AML-193 (cell line): ENCODE data around the gene NCKAP5L.
"Not testable (repeated sequence)": the region's sequence is repeated elsewhere in the genome, so short reads cannot be mapped to it uniquely, and the experiment has no call there.

ENCODE experiments used
- DNase-seq, 2 experiments: peaks; one replicate each; lab custom pipeline; 2025; lab: John Stamatoyannopoulos, UW

NCKAP5L gene

DNA sequence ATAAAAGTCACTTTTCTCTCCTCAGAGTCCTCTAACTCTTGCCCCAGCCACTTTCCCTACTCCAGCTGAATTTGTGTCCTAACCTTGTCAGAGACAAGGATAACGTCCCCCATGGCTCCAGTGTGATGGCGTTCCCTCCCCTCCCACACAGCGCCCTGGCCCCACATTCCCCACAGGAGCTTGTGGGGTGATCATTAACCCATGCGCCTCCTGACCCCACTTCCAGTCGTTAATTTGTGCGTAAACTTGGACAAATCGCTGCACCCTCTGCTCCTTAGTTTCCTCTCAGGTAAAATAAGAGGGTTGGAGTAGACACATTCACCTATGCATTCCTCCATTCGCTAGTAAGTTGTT, 37.5 kb upstream of the NCKAP5L start:
- DNase-seq: no peak

DNA sequence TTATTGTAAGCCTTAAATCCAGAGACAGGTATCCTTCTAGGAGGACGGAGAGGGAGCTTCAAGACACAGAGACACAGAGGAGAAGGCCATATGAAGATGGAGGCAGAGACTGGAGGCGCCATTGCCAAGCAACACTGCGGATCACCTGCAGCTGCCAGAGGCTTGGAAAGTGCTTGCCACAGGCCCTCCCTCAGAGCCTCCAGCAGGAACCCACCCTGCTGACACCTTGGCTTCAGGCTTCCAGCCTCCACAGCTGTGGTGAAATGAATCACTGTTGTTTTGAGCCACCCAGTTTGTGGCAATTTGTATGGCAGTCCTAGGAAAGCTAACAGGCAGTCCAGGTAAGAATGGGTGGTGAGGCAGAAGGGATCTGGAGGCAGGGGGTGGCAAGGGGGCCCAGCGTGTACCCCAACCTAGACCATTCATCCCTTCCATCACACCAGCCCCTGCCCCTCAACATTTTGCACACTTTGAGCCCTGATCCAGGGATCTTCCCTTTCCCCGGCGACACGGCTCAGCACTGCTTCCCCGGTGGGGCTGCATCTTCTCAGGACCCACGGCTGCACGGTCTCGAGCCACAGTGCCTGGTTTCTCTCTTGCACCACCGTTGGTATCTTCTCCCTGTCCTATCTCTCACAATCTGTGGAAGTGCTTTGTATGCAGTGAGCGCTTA, 37.0 kb upstream of the NCKAP5L start:
- DNase-seq: no peak

DNA sequence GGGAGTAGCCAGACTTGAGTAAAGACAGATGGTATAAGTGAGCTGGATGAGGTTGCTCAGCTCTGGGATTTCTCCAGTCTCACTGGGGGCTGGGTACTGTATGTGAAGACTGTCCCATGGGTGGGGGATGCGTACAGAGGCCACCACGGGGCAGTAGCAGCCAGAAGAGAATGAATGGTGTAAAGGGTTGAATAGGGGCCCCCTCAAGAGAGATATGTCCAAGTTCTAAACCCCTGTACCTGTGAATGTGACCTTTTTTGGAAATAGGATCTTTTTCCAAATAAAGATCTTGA, 36.5 kb upstream of the NCKAP5L start:
- no peak for DNase-seq

DNA sequence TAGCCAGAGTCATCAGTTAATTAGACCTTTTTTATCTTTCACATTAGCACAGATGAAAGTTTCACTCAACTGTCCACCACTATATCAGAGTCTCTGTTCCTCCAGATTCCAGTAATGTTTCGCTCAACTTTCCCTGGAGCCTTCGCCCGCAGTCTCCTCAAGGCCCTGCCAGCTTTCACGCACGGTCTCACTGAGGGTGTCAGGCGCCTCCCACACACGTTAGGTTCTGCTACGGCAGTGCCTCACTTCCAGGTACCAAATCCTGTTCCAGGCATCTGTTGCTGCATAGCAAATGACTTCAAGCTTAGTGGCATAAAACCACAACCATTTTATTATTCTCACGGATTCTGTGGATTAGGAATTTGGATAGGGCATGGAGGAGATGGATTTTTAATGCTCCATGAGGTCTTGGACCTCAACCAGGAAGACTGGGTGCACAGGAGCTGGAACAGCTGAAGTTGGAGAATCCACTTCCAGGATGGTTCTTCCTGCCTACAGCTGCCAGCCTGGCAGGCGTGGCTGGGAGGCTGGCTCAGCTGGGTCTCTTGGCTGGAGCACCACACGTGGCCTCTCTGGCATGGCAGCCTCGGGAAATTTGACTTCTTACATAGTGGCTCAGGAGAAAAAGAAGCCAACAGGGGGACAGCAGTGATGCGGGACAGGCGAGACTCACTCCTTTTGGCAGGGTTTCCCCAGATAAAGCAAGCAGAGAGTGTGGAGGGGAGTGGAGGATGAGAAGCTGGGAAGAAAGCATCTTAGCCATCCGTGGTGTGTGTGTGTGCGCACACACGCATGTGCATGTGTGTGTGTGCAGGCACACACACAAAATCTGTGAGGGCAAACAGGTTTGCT, 36.0 kb upstream of the NCKAP5L start:
- no peak for DNase-seq

DNA sequence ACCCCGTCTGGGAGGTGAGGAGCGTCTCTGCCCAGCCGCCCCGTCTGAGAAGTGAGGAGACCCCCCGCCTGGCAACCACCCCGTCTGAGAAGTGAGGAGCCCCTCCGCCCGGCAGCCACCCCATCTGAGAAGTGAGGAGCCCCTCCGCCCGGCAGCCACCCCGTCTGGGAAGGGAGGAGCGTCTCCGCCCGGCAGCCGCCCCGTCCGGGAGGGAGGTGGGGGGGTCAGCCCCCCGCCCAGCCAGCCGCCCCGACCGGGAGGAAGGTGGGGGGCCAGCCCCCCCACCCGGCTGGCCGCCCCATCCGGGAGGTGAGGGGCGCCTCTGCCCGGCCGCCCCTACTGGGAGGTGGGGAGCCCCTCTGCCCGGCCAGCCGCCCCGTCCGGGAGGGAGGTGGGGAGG, 32.7 kb upstream of the NCKAP5L start:
- not testable (repeated sequence) for DNase-seq

DNA sequence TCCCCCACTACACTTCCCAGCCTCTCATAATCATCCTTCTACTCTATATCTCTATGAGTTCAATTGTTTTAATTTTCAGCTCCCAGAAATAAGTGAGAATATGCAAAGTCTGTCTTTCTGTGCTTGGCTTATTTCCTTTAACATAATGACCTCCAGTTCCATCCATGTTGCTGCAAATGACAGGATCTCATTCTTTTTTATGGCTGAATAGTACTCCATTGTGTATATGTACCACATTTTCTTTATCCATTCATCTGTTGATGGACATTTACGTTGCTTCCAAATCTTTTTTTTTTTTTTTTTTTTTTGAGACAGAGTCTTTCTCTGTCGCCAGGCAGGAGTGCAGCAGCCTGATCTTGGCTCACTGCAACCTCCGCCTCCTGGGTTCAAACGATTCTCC, 27.7 kb upstream of the NCKAP5L start:
- DNase-seq: not testable (repeated sequence)

DNA sequence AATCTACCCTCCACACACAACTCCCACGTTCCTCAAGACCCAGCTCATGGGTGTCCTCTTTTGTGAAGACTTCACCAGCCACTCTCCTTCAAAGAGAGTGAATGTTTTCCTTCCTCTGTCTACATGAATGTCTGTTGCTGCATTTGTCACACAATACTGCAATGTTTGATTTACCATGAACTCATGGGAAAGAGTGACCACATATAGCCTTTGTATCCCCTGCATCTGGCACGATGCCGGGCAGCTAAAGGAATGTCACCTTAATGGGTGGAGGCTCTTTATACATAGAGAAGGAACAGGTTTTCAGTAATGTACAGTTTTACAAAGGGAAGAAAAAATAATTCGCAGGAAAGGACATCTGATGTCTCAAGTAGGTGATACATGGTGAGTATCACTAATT, 26.8 kb upstream of the NCKAP5L start:
- DNase-seq: no peak

DNA sequence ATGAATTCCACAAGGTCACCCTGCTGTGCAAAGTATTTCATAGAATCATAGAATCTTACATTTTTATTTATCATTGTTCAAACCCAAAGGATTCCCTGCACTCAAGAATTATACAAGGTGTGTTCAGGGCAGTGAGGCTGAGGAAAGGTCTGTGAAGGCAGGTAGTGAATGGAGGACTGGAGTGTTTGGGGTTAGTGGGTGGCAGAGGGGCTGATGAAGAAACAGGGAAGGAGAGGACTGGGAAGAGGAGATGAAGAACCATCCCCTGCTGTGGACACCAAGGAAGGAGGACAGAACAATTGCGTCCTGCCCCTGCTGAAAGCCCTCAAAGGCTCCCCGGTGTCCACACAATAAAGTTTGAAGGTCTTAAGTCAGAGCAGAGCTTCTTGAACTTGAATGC, 25.5 kb upstream of the NCKAP5L start:
- no peak for DNase-seq

DNA sequence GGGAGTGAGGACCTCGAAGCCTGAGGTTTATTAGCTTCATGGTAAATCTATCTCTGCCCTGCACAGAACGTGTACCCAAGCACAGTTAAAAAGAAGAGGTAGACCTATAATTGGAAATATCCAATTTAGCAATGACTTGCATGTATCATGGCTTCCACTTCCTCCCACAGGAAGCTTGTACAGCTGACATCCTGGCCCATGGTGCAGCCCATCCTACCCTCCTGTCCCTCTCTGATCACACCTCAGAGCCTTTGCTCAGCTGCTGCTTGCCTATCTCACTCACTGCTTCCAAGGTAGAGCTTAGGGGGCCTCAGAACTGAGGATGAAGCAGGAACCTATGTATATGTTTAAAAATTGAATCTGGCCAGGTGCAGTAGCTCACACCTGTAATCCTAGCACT, 18.9 kb upstream of the NCKAP5L start:
- no peak for DNase-seq

DNA sequence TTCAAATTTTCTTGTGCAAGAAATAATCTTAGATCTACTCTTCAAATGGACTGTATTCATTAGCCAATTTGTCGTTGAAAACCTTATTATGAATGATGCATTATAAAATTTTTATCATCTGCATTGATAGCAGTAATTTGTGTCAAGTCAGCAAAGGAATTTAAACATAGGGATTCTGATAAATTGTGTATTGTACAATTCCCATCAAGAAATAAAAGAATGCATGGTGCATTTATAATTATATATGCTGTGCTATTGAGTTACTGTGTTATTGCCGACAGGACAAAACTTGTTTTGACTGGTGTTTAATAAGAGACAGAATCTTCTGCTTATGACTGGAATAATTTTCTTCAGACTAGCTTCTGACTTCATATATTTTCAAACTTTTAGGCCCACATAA, 17.8 kb upstream of the NCKAP5L start:
- DNase-seq: no peak

DNA sequence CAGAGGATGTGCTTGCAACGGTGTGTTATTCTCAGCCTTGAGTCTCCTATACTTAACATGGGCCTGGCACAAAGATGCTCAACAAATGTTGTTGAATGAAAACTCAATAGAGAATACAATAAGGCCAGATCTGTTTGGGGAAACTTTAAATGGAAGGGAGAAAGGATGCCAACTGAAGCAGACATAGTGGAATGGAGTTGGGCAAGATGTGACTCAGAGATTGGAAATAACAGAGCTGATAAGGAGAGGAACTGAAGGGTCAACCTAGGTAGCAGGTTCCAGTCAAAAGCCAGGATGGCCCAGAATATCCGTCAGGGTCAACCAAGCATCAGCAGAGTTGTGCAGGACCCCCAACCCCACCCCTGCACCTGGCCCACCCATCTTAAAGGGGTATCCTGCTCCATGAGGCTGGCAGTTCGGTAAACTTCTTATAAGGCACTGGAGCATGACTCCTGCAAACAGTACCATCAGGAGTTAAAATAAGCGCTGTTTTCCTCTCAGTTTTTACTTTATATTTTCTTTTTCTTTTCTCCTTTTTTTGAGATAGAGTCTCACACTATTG, 15.7 kb upstream of the NCKAP5L start:
- no peak for DNase-seq

DNA sequence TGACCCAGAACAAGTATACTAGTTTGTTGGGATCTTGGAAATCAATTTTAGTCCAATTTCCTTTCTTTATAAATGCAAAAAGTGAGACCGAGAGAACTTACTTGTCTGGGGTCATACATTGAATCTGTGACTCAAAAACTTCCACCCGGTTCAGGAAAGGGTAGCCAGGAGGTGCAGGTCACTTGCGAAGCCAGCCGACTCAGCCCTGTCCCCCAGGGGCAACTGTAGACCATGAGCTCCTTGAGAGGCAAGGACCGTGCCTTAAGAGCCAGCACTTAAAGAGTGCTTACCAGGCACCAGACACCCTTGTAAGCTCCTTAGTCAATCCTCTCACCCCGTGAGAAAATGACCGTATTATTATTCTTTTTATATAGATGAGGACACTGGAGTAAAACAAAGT, 15.2 kb upstream of the NCKAP5L start:
- DNase-seq: no peak

DNA sequence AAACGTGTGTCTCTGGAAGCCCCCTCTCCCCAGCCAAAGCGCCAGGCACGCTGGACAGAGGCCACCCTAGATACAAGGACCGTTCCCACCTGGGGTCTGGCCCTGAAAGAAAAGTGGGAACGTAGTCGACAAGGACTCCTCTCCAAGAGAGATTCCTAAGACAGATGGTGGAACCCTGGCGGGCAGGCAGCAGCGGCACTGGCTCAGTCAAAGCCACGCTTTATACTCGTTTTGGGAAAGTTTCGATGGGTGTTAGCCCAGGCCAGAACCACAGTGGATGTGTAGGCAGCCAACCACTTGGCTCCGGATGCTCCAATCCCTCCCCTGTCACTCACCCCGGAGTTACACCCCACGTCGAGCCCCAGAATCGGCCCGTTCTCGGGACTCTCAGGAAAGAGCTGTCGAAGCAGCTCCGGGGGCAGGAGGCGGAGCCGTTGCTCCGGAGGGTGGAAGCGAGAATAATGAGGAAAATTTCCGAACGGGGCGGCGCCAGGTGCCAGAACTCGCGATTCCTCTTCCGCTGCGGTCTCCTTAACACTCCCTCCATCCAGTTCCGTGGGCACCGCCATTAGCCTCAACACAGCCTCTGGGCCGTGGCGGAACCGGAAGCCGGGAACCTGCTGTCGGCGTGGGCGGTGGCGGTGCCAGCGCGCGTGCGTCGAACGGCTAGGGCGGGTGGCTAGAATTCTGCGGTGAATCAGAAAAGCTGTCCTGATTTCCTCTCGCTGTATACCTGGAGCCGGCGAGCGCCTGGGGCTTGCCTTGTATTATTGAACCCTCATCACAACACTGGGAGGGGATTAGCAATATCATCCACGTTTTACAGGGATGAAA, 14.5 kb upstream of the NCKAP5L start, which contains the start of gene BCDIN3D:
TSS of gene BCDIN3D (minus strand) at position 588 of the 834 bp plus-strand sequence. CDS start at position 569, 19 bp downstream.
- peak; percentile 78 to 84 for DNase-seq

DNA sequence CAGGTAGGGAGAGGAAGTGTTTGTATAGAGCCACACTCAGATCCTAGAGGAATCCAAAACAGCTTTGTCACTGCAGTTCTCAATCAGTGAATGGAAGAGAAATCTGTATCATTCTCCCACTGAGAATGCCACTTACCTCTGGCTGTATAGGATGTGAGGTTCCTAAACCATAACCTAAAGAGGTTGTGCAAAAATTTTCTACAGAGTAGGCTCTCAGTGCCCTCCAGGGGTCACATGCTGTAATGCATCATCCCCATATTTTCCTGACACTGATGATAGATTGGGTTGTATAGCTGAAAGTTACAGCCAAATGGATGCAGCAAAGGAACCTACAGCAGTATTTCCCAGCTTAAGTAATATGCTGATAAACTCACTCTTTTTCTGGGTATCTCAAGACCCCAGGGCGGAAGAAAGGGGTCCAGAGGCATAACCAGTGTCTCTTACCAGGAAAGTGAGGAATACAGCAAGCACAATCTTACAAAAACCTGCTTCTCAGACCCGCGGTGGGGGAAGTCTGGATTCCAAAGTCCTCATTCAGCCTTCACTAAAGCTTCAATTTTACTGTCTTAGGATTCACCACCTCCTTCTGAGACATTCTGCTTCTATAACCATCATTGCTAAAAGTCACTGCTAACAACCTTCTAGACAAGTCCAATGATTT, 10.9 kb upstream of the NCKAP5L start:
- peak; percentile 65 to 72 for DNase-seq

DNA sequence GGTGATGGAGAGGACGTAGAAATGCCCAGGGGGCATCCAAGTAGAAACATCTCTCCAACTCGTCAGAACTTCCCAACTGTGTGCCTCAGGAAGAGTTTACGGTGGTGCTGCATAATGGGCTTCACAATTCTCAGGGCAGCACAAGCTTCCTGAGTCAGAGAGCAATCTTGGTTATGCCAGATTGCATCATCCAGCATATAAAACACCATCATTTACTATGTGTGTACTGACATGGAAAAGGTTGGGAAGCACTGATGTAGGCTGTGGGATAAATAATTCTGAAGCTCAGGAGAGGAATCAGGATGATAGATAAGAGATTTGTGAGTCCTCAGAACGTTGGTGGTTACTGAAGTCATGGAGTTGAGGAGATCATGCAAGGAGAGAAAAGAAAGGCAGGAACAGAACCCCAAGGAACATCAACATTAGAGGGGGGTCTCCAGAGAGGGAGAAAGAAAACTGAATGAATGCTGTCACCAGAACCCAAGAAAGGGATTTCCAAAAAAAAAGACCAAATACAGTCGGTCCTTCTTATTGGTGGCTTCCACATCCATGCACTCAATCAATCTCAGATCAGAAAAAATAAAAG, 4.7 kb upstream of the NCKAP5L start:
- no peak for DNase-seq

DNA sequence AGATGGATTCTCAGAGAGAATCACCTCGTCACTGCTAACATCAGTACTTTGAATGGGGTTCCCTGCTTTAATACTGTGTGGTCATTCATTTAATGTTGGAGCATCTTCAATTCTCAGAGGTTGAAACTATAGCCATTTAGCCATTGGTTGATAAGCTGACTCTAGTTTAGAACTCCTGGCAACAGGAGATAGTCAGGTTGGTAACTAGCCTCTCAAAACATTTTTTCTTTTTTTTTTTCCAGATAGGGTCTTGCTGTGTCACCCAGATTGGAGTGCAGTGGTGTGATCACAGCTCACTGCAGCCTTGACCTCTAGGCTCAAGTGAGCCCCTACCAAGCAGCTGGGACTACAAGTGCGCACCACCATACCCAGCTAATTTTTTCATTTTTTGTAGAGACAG, 3.5 kb upstream of the NCKAP5L start:
- no peak for DNase-seq

DNA sequence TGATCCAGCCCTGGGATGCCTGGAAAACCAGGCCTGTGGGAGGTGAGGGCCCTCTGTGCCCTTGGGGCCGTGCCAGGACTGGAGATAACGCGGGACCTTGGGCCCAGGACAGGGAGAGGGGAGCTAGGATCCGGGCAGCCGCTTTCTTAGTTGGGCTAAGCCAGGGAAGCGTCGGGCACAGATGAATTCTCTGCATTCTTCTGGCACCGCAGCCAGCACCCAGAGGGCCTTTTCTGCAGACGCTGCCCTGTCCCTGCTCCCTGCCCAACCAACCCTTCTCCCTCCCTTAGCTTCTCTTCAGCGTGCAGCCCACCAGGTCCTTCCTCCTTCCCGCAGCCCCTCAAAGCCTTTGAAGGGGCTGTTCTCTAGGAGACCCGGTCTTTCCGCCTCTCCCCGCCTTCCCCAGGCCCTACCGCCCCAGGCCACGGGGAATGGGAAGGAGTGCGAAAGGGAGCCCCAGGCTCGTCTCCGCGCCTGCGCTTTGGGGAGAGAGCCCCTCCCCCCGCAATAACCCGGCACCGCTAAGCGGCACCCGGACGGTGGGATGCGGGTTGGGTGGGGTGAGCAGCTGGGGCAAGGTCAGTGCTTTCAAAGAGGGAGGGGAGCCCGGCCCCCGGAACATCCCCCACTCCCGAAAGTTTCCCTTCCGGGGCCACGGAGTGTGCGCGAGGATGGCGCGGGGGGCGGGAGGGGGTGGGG, 663 bp downstream of the NCKAP5L start:
- DNase-seq: peak in 1 of 2 experiments; percentile 21

DNA sequence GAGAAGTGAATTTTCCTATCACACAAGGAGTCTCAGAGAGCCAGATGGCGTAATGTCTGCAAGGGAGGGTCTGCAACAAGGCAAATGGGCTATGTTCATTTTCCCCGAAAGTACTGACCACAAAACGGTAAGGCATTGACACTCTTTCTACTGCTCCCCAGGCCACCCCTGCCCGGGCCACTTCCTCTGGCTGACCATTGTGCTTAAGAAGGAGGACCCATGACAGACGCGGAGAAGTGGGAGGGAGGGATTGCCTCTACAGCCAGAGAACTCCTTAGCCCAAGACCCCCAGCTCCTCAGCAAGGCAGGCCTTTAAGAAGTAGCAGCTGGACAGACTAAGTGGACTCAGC, 1.2 kb downstream of the NCKAP5L start:
- DNase-seq: no peak

DNA sequence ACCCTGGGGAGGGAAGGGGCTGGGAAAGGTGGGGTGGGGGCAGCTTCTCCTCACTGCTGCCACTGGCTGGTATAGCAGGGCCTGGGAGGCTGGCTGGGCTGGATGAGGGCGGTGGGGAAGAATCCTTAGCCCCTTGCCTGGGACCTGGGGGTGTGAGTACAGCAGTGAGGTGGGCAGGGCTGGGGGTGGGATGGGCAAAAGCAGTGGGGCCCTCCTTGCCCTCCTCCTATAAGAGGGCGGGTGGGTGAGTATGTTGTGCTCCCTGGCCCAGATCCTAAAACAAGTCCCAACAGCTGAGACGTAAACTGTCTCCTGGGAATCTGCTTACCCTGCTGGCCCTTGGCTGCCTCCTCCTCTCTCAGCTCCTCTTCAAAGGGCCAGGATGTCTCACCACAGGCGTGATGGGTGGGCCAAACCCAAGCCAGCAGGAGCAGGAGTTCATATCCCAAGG, 2.2 kb downstream of the NCKAP5L start:
- DNase-seq: no peak

DNA sequence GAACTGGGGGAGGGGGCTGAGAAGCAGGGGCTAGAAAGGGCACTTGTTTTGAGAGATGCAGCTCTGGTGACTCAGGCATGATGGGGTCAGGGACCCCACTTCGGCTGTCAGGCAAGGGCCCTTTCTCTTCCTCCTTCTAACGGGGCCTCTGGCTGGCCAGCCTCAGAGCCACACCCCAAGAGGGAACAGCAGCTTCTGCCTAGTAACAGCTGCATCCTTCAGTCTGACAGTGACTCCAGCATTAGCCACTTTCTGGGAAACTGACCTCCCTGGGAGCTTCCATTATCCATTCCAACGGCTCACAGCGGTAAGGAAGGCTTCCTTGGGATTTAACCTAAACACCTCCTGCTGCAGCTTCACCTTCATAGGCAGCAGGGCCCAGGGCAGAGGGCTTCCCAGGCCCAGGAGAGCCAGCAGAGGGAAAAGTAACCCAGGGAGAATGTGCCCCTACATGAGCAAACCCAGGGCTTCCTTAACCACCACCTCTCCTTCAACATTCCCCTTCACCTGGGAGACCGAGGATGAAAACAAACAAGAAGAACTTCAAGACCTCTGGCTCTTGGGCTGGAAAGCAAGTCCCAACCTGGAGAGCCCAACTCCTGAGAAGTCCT, 2.7 kb downstream of the NCKAP5L start:
- peak; percentile 40 to 57 for DNase-seq

DNA sequence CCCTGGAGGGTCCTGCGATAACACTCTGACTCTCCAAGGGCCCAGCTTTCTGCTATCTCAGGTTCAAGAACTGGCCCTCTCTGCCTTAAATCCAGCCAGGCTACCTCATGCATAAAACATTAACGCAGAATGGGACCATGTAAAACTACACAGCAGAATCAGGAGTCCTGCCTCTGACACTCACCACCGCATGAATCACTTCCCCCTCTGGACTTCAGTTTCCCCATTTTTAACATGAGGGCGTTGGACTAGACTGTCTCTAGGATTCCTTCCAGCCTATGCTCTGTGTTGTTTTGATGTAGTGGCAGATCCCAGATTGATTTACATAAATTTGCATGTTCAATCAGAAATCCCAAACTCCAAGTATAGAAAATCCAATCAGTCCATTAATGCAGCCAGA, 3.3 kb downstream of the NCKAP5L start:
- DNase-seq: peak; percentile 85 to 86
